Breast epithelium (tissue), 3 donors: ENCODE measurements around the gene RNASET2.

ENCODE experiments used
- CTCF ChIP-seq, 3 donors: fragments of 450-650 bp; IDR thresholded peaks; one replicate each; pipeline ENCODE4 v1.5.1; 2016 to 2017; ENCODE audit warnings: antibody characterized with exemption in 3 of 3, mild to moderate bottlenecking in 3 of 3, moderate library complexity in 3 of 3
- POLR2AphosphoS5 ChIP-seq, 3 donors: sonication (generic); formaldehyde crosslinking; IDR thresholded peaks; one replicate each; pipeline ENCODE4 v1.6.1; 2017; ENCODE audit warnings: antibody characterized with exemption in 3 of 3

GRCh38 chr6:166976636-166977035, 20.3 kb upstream of the RNASET2 start:
- no peak for TF ChIP-seq CTCF (IDR thresholded peaks at IDR 0.05)
- TF ChIP-seq POLR2AphosphoS5 (IDR thresholded peaks at IDR 0.05): no peak
